ENCODE measurements around the gene BRCA1.

DNA sequence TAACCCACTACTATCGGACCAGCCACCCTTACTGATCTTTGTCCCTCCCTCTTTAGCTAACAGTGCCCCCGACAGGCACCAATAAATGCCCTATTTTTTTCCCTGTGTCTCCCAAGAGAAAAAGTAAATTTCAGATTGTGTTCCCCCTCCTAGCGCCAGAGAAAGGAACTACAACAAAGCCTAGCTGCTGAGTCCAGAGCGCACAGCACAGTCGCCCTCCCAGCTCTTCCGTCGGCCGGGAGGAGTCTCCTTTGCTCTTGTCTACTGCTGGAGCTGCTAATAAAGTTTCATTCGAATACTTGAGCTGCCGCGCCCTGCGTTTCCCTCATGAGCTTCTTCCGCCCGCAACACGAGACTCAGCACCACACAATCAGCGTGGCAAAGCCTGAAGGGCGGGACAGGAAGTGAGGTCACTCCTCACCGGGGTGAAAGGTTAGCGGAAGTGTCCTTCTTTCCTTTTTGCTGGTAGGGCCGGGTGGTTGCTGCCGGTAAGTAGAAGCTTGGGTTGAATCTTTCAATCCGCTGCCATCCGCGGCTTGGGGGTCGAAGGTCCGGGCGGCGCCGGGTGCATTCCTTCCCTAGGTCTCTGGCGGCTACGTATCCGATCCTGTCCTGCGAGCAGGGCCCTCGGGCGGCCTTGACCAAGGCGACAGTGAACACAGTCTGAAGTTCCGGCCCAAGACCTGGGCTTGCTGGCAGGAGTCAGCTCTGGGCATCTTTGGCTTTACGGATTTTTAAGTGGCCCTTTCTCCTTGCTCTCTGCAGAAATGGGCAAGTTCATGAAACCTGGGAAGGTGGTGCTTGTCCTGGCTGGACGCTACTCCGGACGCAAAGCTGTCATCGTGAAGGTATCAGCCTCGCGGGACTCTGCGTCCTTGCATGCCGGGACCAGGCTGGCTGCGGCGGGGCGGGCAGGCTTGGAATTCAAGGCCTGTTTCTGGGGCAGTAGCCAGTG, 126.9 kb downstream of the BRCA1 start, which contains the start of gene RPL27:
- TF ChIP-seq, protein P1, sequence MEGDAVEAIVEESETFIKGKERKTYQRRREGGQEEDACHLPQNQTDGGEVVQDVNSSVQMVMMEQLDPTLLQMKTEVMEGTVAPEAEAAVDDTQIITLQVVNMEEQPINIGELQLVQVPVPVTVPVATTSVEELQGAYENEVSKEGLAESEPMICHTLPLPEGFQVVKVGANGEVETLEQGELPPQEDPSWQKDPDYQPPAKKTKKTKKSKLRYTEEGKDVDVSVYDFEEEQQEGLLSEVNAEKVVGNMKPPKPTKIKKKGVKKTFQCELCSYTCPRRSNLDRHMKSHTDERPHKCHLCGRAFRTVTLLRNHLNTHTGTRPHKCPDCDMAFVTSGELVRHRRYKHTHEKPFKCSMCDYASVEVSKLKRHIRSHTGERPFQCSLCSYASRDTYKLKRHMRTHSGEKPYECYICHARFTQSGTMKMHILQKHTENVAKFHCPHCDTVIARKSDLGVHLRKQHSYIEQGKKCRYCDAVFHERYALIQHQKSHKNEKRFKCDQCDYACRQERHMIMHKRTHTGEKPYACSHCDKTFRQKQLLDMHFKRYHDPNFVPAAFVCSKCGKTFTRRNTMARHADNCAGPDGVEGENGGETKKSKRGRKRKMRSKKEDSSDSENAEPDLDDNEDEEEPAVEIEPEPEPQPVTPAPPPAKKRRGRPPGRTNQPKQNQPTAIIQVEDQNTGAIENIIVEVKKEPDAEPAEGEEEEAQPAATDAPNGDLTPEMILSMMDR (IDR thresholded peaks at IDR 0.05), result peak; percentile 83 to 99 (median 91)
- peak; percentile 27 for TF ChIP-seq EP300 (IDR thresholded peaks at IDR 0.05; ENCODE audit: low read depth)

Data from transverse colon (tissue), 3 donors.